Activated CD4-positive, alpha-beta T cell treated with anti-CD3 and anti-CD28 coated beads, Interleukin-2, Interleukin-6, amounts not matched to agents 100 ng/mL and 50 ng/mL, durations not matched to agents 16 hours and 8 hours (primary cell): Measurements from ENCODE around the gene FAM83E.
"Not testable (repeated sequence)": the region's sequence is repeated elsewhere in the genome, so short reads cannot be mapped to it uniquely, and the experiment has no call there.

Experiments used
- DNase-seq: peaks from one replicate; pipeline ENCODE4 v3.0.0-alpha.2; 2020

The FAM83E gene

DNA sequence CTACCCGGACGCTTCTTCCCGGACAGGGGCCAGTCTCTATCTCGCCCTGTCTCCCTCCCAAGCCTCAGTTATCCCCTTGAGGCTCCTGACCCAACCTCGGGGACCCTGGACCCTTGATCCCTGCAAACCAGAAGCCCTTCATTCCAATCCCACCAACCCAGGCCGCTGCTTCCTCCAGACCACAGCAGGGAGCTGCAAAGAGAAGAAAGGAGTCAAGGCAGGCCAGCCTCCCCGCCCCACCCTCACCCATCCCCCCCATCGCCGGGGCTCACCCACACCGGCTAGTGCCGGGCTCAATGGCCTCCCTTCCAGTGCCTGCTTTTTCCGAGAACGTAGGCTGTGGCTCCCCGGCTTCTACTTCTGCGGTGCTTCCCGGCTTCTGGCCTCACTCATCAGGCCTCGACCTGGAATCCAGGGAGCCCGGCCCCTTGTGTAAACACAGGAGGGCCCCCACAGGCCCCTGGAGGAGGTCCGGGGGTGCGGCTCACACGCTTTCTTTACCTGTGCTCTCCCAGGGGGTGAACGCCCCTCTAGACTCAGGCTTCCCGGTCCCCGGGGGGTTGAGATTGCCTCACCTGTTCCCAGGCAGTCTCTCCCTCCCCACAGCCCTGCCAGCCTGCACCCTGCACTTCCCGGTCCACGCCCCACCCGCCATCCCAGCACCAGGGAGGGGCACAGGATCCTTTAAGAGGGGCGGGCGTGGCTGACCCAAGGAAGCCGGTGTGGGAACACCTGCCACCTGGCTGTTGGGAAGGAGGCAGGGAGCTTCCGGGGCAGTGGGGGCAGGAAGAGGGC, at the start of gene FAM83E:
Gene FAM83E (minus strand): TSS at position 641 of the 795 bp plus-strand sequence. CDS start 1,704 bp downstream, outside the sequence.
- no peak for DNase-seq

DNA sequence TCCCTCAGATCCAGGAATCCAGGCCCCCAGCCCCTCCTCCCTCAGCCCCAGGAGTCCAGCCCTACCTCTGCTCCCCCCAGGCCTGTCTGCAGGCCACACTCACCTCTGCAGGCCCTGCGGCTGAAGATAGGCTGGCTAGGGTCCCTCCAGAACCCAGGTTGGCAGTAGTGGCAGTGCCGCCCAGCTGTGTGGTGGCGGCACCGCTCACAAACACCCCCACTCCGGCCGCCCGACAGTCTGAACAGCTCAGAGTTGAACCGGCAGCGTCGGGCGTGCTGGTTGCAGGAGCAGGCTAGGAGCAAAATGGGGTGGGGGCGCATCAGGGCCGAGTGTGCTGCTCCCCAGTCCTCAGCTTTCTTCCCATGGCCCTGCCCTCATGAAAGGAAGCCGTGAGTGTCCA, 49.6 kb upstream of the FAM83E start:
- DNase-seq, result no peak

DNA sequence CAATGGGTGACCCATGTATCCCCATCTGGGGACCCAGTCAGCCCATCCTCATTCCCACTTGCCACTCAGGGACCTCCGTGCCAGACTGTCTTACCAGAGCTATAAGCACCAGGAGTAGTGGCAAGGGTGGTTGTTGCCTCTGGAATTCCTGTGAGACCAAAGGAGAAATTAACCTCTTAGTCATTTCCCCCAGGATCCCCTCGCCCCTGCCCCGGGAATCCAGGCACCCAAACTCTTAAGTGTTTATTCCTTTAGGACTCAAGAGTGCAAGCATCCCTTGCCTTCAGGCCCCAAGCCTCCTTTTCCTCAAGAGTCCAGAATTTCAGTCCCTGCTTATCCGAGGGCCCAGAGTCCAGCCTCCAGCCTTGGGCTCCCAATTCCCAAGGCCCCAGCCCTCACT, 48.8 kb upstream of the FAM83E start:
- no peak for DNase-seq

DNA sequence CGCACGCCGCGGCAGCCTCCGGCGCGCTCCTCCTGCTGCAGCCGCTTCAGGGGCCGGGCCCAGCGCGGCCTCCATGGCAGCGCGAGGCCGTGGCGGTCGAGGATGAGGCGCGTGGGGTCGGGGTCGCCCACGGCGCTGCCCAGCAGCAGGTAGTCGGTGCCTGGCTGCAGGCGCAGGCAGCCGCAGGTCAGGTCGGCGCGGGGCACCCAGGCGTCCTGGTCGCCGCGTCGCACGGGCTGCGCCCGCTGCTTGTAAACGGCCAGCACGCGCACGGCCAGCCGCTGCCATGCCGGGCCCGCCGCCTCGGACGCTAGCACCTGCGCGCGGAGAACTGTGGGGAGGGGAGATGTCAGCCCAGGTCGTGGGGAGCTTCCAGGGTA, 46.8 kb upstream of the FAM83E start:
- no peak for DNase-seq

DNA sequence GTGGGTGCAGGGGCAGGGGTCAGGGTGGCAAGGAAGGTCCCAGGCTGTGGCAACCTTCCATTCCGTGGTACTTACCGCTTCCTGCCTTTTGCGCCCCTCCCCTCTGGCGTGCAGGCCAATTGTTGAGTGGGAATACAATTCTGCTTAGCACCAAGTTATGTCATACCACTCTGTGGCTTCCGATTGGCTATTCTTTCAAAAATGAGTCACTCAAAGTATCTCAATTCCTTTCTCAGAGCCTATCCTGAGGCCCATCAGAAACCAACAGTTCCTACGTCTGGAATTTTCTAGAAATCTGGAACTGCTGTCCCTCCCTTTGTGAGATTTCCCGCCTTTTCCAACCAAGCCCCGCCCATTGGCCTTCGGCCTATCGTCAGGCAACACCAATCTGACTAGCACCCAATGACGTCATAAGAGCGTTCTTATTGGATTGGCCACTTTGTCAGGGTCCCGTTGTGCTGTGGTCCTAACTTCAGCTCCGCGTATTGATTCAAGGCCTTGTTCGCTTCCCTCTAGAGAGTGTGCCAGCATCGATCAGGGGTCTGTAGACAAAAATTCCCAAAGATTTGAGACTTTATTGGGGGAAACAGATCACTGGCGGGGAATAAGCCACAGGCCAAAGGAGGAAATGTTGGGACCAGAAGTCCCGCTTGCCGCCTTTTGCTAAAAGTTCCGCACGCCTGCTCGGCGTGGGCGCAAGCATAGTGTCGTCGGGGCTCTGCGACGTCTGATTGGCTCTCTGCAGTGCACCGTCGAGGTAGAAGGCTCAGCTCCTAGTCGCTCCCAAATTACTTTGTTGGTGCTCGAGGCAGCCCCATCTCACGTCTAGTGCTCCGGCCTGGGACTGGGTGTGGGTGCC, 46.2 kb upstream of the FAM83E start:
- peak; percentile 94 for DNase-seq

DNA sequence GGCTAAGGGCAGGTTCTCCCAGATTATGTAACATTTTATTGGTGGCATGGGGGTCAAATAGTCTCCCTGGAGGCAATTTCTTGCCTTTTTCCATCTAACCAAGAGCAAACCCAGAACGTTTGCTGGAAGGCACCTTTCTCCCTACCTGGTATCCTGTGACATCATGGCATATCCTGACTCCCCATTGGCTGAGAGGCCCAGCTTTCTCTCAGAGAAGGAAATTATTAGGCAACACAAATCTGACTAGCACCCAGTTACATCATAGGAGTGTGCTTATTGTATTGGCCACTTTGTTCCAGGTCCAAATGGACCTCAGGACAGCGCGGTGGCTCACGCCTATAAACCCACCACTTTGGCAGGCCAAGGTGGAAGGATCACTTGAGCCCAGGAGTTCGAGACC, 44.9 kb upstream of the FAM83E start:
- DNase-seq, result peak; percentile 18

DNA sequence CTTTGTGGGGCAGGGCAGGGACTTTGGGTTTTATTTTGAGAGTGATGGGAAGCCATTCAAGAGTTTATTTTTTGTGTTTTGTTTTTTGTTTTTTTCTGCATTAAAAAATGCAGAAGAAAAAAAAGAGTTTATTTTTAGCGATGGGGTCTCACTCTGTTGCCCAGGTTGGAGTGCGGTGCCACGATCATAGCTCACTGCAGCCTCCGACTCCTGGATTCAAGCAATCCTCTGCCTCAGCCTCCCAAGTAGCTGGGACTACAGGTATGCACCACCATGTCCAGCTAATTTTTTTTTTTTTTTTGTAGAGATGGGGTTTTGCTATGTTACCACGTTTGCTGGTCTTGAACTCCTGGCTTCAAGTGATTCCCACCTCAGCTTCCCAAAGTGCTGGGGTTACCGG, 43.6 kb upstream of the FAM83E start:
- DNase-seq, result no peak

- DNase-seq, result not testable (repeated sequence)
Observed at GRCh38 chr19:48657828-48658227, 43.0 kb upstream of the FAM83E start.

- no peak for DNase-seq
Observed at GRCh38 chr19:48656840-48657474, 42.1 kb upstream of the FAM83E start.

- DNase-seq, result no peak
Observed at GRCh38 chr19:48654299-48655059, 39.6 kb upstream of the FAM83E start.

- no peak for DNase-seq
Observed at GRCh38 chr19:48651683-48652048, 36.8 kb upstream of the FAM83E start.

DNA sequence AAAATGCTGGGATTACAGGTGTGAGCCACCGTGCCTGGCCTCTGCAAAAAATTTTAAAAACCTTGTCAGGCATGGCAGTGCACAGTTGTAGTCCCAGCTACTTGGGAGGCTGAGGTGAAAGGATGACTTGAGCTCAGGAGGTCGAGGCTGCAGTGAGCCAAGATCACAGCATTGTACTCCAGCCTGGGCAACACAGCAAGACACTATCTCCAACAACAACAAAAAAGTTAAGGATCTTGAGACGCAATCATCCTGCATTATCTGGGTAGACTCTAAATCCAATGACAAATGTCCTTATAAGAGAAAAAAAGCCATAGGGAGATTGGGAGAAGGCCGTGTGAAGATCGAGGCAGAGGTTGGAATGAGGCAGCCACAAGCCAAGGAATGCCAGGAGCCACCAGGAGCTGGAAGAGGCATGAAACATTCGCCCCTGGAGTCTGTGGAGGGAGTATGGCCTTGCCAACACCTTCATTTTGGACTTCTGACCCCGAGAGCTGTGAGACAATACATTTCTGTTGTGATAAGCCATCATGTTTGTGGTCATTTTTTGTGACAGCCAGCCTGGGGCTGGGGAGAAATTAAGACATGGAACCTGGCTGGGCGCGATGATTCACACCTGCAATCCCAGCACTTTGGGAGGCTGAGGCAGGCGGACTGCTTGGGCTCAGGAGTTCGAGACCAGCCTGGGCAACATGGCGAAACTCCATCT, 36.3 kb upstream of the FAM83E start:
- DNase-seq, result no peak

DNA sequence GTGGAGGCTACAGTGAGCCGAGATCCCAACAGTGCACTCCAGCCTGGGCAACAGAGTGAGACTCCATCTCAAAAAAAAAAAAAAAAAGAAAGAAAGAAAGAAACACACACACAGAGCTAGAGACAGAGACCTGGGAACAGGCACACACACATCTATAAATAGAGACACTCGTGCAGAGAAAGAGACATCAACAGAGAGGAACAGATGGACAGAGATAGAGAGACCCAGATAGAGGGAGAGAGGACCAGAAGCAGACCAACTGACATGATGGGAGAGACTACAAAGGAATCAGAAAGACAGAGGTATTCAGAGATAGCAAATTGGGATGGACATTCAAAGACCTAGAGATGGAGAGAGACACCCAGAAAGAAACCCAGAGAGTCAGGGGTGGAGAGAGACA, 33.3 kb upstream of the FAM83E start:
- DNase-seq, result no peak

DNA sequence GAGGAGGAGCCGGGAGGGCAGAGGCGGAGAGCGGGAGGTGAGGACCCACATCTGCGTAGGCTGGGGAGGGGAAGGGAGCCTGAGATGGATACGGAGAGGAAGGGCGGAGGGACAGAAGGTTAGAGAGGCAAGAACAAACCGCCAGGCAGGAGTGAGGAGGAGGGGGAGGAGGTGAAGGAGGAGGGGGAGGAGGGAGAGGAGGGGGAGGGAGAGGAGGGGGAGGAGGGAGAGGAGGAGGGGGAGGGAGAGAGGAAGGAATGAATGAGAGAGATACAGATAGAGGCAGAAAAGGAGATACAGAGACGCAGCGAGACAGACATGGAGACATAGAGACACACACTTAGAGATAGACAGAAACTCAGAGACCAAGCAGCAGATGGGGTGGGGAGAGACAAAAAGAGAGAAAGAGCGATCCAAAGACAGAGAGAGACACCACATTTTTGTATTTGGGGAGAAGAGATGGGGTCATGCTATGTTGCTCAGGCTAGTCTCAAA, 31.9 kb upstream of the FAM83E start:
- no peak for DNase-seq

DNA sequence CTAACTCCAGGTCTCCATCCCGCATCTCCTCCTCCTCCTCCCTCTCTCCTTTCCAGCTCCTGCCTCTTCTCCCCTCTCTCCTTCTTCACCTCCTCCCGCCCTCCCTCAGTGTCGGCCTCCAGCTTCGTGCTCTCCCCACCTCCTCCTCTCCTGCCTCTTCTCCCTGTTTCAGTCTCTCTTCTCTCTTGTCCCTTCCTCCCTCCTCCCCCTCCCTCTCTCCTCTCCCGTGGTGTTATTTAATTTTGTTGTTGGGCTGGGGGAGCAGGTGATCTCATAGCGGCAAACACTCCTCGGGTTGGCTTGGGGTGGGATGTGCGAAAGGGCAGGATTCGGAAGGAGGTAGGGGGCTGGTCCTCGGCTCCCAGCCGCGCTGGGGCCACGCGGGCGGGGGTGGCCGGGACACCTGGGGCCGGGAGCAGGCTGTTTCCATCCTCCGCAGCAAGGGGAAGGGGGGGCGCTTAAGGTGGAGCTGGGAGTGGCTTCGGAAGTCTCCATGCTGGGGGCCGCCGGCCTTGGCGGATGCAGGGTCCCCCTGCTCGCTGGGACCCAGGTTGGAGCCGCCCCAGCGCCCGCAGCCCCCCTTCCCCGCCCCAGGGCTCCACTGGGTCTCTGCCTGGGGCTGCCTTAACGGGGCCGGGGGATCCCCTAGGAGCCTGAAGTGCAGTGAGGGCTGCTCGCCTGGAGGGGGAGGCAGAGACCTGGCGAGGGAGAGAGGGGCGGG, 31.3 kb upstream of the FAM83E start, which contains the start of gene CA11:
Gene CA11 (minus strand): TSS at position 187 of the 721 bp plus-strand sequence. CDS start 555 bp downstream, outside the sequence.
- DNase-seq, result peak; percentile 95

- DNase-seq, result no peak
Observed at GRCh38 chr19:48645620-48646000, 30.7 kb upstream of the FAM83E start.

- peak; percentile 83 for DNase-seq
Observed at GRCh38 chr19:48644839-48645619, 30.2 kb upstream of the FAM83E start.

GRCh38 chr19:48644355-48644754, 29.5 kb upstream of the FAM83E start:
- no peak for DNase-seq

DNA sequence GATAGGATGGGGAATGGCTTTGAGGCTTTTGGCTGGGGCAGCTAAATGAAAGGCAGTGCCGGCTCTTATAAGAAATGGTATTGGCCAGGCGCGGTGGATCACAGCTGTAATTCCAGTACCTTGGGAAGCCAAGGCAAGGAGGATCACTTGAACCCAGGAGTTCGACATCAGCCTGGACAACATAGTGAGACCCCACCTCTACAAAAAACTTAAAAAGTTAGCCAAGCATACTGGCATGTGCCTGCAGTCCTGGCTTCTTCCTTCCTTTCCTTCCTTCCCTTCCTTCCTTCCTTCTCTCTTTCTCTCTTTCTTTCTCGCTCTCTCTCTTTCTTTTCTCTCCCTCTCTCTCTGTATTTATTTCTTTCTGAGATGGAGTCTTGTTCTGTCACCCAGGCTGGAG, 28.0 kb upstream of the FAM83E start:
- DNase-seq, result no peak

GRCh38 chr19:48641850-48642249, 27.0 kb upstream of the FAM83E start:
- no peak for DNase-seq
